Activated CD8-positive, alpha-beta T cell treated with anti-CD3 and anti-CD28 coated beads, Interleukin-2, amount 10 ng/mL, durations not matched to agents 7 days and 5 days (primary cell): ENCODE measurements around the gene PDE8B. TPM values are rescaled to one million over a fixed set of nuclear protein-coding genes. Genes with fewer than 3 reads are reported as not detected.

Experiments
- ATAC-seq: fragments of 150-1000 bp; cut with Tn5 transposase; one replicate; pipeline ENCODE4 v1.10.0; 2021; ENCODE audit warnings: moderate library complexity
- CTCF ChIA-PET: fragments of 350-600 bp; sonication (Branson Sonifier 250); formaldehyde crosslinking; loops from one replicate; lab custom pipeline; 2021; ENCODE audit warnings: antibody characterized with exemption; lab: Charles Lee
- POLR2A ChIA-PET: fragments of 350-600 bp; sonication (Branson Sonifier 250); formaldehyde crosslinking; loops from one replicate; lab custom pipeline; 2021; ENCODE audit warnings: antibody characterized with exemption; lab: Charles Lee
- DNase-seq: peaks from one replicate; pipeline ENCODE4 v3.0.0-alpha.2; 2020
- H3K27ac Mint-ChIP-seq: one replicate; pipeline ENCODE4 v1.8.0; 2021; ENCODE audit warnings: mild to moderate bottlenecking, mixed read lengths
- H3K27me3 Mint-ChIP-seq: one replicate; pipeline ENCODE4 v1.8.0; 2021; ENCODE audit warnings: low read depth, mixed read lengths
- H3K36me3 Mint-ChIP-seq: one replicate; pipeline ENCODE4 v1.8.0; 2021; ENCODE audit warnings: low read depth, mixed read lengths
- H3K4me1 Mint-ChIP-seq: one replicate; pipeline ENCODE4 v1.8.0; 2021; ENCODE audit warnings: low read depth, mixed read lengths
- H3K4me3 Mint-ChIP-seq: one replicate; pipeline ENCODE4 v1.8.0; 2021; ENCODE audit warnings: mild to moderate bottlenecking, mixed read lengths
- H3K9me3 Mint-ChIP-seq: one replicate; pipeline ENCODE4 v1.8.0; 2022; ENCODE audit warnings: mixed read lengths; ENCODE audit not compliant: insufficient read depth
- total RNA-seq, 2 experiments: library from RNA; stranded (reverse); gene quantifications; one replicate each; pipeline ENCODE4 v1.2.3, GENCODE V29; 2021

PDE8B gene
- total RNA-seq, 2 experiments from 2014 or later: not detected

DNA sequence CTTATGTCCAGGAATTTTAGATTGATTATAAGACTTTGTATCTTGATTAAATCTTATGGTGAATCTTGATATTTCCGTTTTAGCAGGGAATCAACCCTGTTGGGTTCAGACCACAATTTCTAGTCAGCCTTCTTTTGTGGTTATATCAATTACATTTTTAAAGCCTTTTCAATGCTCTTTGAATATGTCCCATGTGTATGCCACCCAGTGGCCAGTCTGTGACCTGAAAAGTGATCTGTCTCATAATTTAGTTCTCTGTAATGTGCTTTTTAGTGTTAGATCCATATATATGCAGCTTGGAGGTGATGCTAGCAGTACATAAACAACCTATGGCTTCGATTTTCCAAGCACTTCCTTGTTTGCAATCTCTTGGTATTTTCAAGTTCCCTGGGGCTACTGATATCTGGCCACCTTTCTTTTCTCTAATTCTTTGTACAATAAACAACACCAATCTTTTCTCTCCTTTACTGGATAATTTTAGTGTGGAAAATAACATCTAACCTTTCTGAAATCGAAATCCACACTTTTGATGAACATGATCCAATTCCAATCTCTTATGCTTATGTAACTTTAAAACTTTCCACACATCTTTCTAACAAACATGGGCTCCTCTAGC, 28.8 kb downstream of the PDE8B start:
- no peak overlapping the region for H3K27ac Mint-ChIP-seq
- peaks cover 28% of the 10 kb centered on the region for H3K27me3 Mint-ChIP-seq
- DNase-seq (no peak), ATAC-seq (no peak)
- H3K4me1 Mint-ChIP-seq: no peaks in the 10 kb centered on the region
- no peaks in the 10 kb centered on the region for H3K36me3 Mint-ChIP-seq
- ChIA-PET CTCF (interaction anchor here (1.0 to 1.2 kb wide), 4 partner anchors 10 to 94 kb away, joined by 3 to 4 read pairs (median 3); no protein-coding TSS in a partner anchor), POLR2A (no interaction called here)
- H3K9me3 Mint-ChIP-seq: no peaks in the 10 kb centered on the region
- H3K4me3 Mint-ChIP-seq: no peak overlapping the region

DNA sequence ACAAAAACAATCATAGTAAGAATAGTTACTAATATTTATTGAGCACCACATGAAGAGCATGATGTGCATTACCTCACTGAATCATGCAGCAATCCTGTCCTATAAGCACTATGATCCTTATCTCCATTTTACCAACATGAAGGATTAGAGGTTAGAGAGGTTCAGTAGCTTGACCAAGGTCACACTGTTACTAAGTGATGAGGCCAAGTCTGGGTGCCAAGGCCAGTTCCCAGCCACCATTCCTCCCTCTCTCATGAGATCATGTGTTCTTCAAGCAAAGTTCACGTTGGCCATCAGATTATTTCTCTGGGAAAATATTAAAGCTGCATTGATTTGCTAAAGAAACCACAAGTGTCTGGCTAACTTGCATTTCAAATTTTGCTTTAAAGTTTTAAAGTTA, 31.0 kb downstream of the PDE8B start:
- ChIA-PET CTCF (no interaction called here), POLR2A (no interaction called here)
- peaks cover 23% of the 10 kb centered on the region for H3K27me3 Mint-ChIP-seq
- no peaks in the 10 kb centered on the region for H3K36me3 Mint-ChIP-seq
- no peak overlapping the region for H3K27ac Mint-ChIP-seq
- DNase-seq (no peak), ATAC-seq (no peak)
- no peaks in the 10 kb centered on the region for H3K4me1 Mint-ChIP-seq
- H3K9me3 Mint-ChIP-seq: no peaks in the 10 kb centered on the region
- H3K4me3 Mint-ChIP-seq: no peak overlapping the region

DNA sequence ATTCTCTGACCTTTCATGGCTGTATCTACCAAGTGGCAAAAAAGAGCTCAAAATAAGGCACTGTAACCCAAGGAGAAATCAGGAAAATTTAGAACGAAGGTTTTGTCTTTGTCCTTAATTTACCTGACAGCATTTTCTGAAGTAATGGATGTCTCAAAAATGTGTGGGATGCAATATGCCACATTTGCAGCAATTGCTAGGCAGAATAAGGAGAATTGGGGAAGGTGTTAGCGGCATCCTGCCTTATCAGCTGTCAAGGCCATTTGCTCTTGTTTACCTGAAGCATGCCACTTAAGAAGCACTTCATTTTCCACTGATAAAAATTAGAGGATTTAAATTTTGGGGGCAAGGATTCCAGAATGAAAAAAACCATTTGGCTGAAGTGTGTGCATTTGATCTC, 39.0 kb downstream of the PDE8B start:
- DNase-seq (no peak), ATAC-seq (no peak)
- no peak overlapping the region for H3K27ac Mint-ChIP-seq
- ChIA-PET CTCF (interaction anchor here (1.0 kb wide), 1 partner anchor 10 kb away, joined by 3 read pairs; no protein-coding TSS in a partner anchor), POLR2A (no interaction called here)
- no peaks in the 10 kb centered on the region for H3K36me3 Mint-ChIP-seq
- no peaks in the 10 kb centered on the region for H3K4me1 Mint-ChIP-seq
- no peaks in the 10 kb centered on the region for H3K9me3 Mint-ChIP-seq
- peaks cover 24% of the 10 kb centered on the region for H3K27me3 Mint-ChIP-seq
- no peak overlapping the region for H3K4me3 Mint-ChIP-seq

DNA sequence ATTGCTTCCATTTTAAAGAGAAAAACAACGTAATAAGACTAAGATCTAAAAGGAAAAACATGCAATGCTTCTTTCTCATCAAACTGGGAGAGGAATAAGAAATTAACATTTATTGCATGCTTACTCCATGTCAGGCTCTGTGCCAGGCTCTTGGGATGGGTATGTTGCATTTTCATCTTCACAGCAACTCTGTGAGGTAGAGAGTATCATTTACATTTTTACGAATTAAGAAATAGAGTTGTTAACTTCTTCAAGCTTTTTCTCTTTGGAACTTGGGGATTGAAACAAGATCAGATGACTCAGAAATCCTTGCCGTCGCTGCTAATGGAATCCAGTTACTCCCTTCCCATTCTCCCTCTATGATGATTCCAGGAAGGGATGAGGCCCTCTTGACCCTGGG, 39.5 kb downstream of the PDE8B start:
- H3K4me3 Mint-ChIP-seq: no peak overlapping the region
- CTCF ChIA-PET: no interaction called here
- H3K9me3 Mint-ChIP-seq: no peaks in the 10 kb centered on the region
- POLR2A ChIA-PET: no interaction called here
- no peak for ATAC-seq
- no peak overlapping the region for H3K27ac Mint-ChIP-seq
- no peaks in the 10 kb centered on the region for H3K36me3 Mint-ChIP-seq
- H3K4me1 Mint-ChIP-seq: no peaks in the 10 kb centered on the region
- peaks cover 26% of the 10 kb centered on the region for H3K27me3 Mint-ChIP-seq
- no peak for DNase-seq

DNA sequence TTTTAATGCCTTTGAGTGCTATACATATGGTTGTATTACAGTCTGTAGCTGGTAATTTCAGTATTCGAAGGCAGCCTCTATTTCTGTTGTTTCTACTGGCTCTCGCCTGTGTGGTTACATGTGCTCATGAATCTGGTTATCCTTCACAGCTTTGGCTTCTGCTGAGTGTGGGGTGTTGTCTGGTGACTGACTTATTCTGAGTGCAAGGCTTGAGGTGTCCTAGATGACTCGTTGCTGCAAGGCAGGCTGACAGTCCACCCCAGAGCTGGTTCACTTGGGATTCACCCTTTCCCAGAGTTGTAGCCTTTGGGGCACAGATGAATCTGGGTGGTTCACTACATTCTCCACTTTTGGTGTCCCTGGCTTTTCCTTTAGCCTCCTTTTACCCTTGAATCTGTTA, 41.4 kb downstream of the PDE8B start:
- Mint-ChIP-seq H3K4me1 (no peaks in the 10 kb centered on the region), H3K36me3 (no peaks in the 10 kb centered on the region), H3K27me3 (peaks cover 27% of the 10 kb centered on the region), H3K9me3 (no peaks in the 10 kb centered on the region), H3K4me3 (no peak overlapping the region), H3K27ac (no peak overlapping the region)
- CTCF ChIA-PET: no interaction called here
- DNase-seq (no peak), ATAC-seq (no peak)
- POLR2A ChIA-PET: no interaction called here

DNA sequence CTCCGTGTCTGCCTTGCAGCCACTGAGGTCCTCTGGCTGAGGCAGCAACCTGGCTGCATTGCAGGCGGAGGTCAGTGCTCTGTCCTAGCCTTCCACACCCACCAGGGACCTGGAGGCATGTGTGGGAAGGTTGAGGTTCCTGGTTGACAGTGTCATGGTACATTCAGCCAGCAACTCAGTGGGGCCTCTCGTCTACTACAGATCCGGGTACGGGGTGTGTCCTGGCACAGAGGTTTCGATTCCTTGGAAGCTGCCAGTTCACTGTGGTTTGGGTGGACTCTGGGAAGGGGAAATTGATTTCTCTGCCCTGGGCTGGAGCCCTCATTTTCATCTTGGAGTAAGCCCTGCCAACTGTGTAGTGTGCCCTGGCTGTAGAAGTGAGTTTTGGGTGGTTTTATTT, 45.1 kb downstream of the PDE8B start:
- H3K36me3 Mint-ChIP-seq: no peaks in the 10 kb centered on the region
- H3K4me1 Mint-ChIP-seq: peaks cover 6% of the 10 kb centered on the region
- ChIA-PET CTCF (no interaction called here), POLR2A (no interaction called here)
- H3K4me3 Mint-ChIP-seq: no peak overlapping the region
- H3K27me3 Mint-ChIP-seq: peaks cover 22% of the 10 kb centered on the region
- DNase-seq (no peak), ATAC-seq (no peak)
- H3K9me3 Mint-ChIP-seq: no peaks in the 10 kb centered on the region
- no peak overlapping the region for H3K27ac Mint-ChIP-seq

DNA sequence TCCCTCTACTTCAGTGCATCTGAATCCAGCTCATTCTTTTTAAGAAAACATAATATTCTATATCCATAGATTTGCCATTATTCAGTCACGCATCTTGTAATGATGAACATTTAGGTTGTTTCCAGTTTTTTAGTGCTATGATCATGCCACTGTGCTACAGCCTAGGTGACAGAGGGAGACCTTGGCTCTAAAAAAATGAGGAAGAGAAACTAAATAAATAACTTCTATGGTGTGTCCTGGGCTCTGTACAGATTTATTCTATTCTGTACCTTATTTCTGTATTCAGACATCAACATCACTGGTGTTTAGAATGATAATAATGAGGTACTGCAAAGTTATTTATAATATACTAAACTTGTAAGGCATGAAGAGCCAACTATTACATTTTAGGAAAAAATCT, 45.9 kb downstream of the PDE8B start:
- Mint-ChIP-seq H3K4me1 (peaks cover 6% of the 10 kb centered on the region), H3K27ac (no peak overlapping the region), H3K36me3 (no peaks in the 10 kb centered on the region), H3K9me3 (no peaks in the 10 kb centered on the region), H3K27me3 (peaks cover 18% of the 10 kb centered on the region), H3K4me3 (no peak overlapping the region)
- ChIA-PET CTCF (no interaction called here), POLR2A (no interaction called here)
- no peak for DNase-seq
- no peak for ATAC-seq

DNA sequence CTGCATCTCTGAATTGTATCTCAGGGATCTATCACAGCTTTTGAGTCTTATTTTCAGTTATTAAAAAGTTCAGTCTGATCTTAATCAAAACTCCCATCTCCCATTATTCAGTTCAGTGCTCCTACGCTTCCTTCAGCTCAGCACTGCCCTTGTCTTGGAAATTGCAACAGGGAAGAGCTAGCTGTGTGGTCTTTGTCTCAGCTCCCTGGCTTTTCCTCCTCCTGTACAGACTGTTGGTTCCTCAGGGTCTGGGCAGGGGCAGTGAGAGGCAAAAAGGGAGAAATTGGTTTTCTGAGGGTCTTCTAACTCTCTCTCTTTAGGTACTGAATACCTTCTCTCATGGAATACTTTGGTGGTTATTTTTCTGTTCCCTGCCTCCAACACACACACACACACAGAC, 48.2 kb downstream of the PDE8B start:
- H3K27ac Mint-ChIP-seq: no peak overlapping the region
- no peak for DNase-seq
- POLR2A ChIA-PET: no interaction called here
- H3K4me1 Mint-ChIP-seq: peaks cover 6% of the 10 kb centered on the region
- CTCF ChIA-PET: no interaction called here
- no peak for ATAC-seq
- no peak overlapping the region for H3K4me3 Mint-ChIP-seq
- no peaks in the 10 kb centered on the region for H3K36me3 Mint-ChIP-seq
- no peaks in the 10 kb centered on the region for H3K9me3 Mint-ChIP-seq
- peaks cover 15% of the 10 kb centered on the region for H3K27me3 Mint-ChIP-seq

DNA sequence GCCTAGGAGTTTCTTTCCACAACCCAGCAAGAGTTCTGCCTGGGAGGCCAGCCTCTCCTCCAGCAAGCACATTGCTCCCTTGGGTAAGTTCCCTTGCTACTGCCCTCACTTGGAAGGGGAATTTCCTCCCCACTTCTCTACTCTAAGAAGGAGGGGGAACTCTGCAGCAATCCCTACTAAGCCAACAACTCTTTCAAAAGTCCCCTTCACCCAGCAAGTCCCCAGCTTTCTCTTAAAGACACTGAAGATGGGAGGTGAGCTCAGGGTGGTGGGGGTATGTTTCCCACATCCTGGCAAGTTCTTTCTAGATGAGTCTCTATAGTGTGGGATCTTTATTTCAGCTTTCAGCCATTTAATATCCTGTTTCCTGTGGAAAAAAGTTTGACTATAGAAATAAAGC, 49.0 kb downstream of the PDE8B start:
- CTCF ChIA-PET: no interaction called here
- no peak for DNase-seq

DNA sequence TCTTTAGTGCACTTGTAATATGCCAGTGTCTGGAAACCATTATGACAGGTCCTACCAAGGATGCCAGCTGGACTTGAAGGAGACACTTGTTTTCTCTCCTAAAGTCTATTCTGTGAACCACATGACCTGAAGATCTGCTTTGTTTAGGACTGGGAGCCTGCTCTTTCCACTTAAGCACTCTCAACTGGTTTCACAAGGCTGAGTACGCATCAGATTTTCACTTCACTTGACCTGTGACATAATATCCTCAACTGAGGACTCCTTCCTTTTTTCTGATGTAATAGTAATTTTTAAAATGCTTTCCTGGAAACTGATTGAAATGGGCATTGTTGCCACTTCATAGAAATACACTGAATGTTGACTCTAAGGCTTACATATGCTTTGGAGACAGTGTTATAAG, 52.2 kb downstream of the PDE8B start:
- DNase-seq (no peak), ATAC-seq (no peak)
- no peak overlapping the region for H3K27ac Mint-ChIP-seq
- no peaks in the 10 kb centered on the region for H3K36me3 Mint-ChIP-seq
- CTCF ChIA-PET: no interaction called here
- POLR2A ChIA-PET: no interaction called here
- peaks cover 8% of the 10 kb centered on the region for H3K4me1 Mint-ChIP-seq
- H3K9me3 Mint-ChIP-seq: no peaks in the 10 kb centered on the region
- no peak overlapping the region for H3K4me3 Mint-ChIP-seq
- peaks cover 8% of the 10 kb centered on the region for H3K27me3 Mint-ChIP-seq

More for the DNA sequence above, 49.0 kb downstream of the PDE8B start:
- H3K4me1 Mint-ChIP-seq: peaks cover 6% of the 10 kb centered on the region
- H3K27ac Mint-ChIP-seq: no peak overlapping the region
- H3K36me3 Mint-ChIP-seq: no peaks in the 10 kb centered on the region
- no peak for ATAC-seq
- no peaks in the 10 kb centered on the region for H3K9me3 Mint-ChIP-seq
- POLR2A ChIA-PET: no interaction called here
- no peak overlapping the region for H3K4me3 Mint-ChIP-seq
- peaks cover 14% of the 10 kb centered on the region for H3K27me3 Mint-ChIP-seq

DNA sequence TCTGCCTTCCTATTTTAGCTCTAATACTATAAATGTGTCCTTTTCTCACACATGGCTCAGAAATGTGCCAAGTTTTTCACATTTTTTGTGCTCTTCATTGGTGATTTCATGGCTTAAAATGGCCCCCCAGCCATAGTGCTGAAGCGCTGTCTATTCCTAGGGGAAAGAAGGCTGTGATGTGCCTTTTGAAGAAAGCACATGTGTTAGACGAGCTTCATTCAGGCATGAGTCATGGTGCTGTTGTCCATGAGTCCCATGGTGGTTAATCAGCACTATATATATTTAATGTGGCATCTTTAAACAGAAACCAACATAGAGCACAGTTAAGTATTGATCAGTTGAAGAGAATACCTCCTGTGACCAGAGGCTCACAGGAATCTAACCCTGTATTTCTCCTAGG, 55.8 kb downstream of the PDE8B start:
- Mint-ChIP-seq H3K9me3 (no peaks in the 10 kb centered on the region), H3K4me1 (peaks cover 2% of the 10 kb centered on the region), H3K4me3 (no peak overlapping the region), H3K27me3 (peaks cover 16% of the 10 kb centered on the region), H3K36me3 (no peaks in the 10 kb centered on the region), H3K27ac (no peak overlapping the region)
- ATAC-seq (no peak), DNase-seq (no peak)
- POLR2A ChIA-PET: no interaction called here
- CTCF ChIA-PET: no interaction called here

DNA sequence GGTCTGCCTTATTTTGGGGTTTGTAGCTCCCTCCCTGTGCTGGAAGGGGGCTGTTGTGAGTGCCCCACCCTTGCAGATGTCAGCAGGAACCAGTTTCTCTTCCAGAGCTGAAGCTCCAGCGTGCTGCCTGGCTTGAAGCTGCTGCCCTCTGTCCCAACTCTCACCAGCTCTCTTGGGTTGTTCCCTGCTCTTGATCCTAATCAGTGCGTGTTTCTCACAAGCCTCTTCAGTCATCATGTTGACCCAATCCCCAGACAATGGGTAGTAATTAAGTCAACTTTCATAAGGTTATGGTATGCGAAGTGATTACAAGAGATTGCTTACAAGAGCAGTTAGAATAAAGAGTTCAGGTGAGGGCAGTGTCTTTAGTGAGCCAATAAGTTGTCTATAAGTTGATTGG, 57.0 kb downstream of the PDE8B start:
- no peak for DNase-seq
- Mint-ChIP-seq H3K27ac (no peak overlapping the region), H3K27me3 (peaks cover 15% of the 10 kb centered on the region), H3K9me3 (no peaks in the 10 kb centered on the region), H3K36me3 (no peaks in the 10 kb centered on the region), H3K4me1 (peaks cover 2% of the 10 kb centered on the region), H3K4me3 (no peak overlapping the region)
- ATAC-seq: no peak
- CTCF ChIA-PET: no interaction called here
- POLR2A ChIA-PET: no interaction called here

DNA sequence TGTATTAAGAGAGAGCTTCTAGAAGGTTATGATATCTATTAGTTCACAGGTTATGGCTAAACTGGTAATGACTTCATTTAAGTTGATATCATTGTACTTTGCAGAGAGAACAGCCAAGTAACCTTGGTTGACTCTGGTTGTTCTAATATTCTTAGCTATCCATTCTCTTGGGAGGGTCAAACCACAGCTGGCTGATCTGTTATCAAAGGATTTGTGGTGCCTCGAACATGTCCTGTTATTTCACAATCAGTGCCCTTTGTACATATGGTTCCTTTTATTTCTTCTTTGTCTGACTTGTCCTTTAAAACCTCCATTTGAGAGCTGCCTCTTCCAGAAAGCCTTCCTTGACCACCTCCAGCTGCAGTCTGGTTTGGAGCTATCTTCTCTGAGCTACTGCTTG, 61.7 kb downstream of the PDE8B start:
- Mint-ChIP-seq H3K4me1 (peaks cover 11% of the 10 kb centered on the region), H3K27ac (no peak overlapping the region), H3K27me3 (peaks cover 13% of the 10 kb centered on the region), H3K9me3 (no peaks in the 10 kb centered on the region), H3K36me3 (no peaks in the 10 kb centered on the region), H3K4me3 (no peak overlapping the region)
- DNase-seq (no peak), ATAC-seq (no peak)
- CTCF ChIA-PET: interaction anchor here (1.1 kb wide), 1 partner anchor 11 kb away, joined by 3 read pairs; no protein-coding TSS in a partner anchor
- POLR2A ChIA-PET: no interaction called here
